ENCODE data around the gene IP6K1.

The IP6K1 gene

DNA sequence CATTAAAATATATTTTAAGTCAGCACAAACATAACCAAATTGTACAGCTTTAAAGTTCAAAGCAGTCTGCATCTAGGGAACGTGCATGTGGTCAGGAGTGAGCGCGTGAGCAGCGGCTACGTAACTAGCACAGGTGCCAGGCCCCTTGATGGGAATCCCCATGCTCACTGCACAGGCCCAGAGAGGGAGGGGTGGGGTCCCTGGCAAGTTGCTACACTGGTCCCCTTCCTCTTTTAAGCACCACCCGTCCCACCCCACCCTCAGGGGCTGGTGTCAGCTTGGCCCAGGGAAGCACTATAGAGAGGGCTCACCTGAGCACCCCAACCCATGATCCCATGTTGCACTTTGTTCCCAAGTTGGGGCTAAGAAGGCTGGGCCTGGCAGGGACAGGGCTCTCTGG is 61.8 kb downstream of the IP6K1 start:
- Histone ChIP-seq H3K27me3 (ENCODE audit: control insufficient read depth, insufficient read depth, low read length) (no peaks in the 10 kb centered on the region), H3K9ac (ENCODE audit: low read length) (peak overlapping the region; percentile 57), H3K4me1 (ENCODE audit: control insufficient read depth, insufficient read depth, low read length) (peaks cover 14% of the 10 kb centered on the region), H3K4me3 (ENCODE audit: low read length) (peak overlapping the region; percentile 81), H3K36me3 (ENCODE audit: control insufficient read depth, insufficient read depth, low read length) (peaks cover 29% of the 10 kb centered on the region), H3K27ac (ENCODE audit: low read depth, low read length) (peak overlapping the region; percentile 81)

DNA sequence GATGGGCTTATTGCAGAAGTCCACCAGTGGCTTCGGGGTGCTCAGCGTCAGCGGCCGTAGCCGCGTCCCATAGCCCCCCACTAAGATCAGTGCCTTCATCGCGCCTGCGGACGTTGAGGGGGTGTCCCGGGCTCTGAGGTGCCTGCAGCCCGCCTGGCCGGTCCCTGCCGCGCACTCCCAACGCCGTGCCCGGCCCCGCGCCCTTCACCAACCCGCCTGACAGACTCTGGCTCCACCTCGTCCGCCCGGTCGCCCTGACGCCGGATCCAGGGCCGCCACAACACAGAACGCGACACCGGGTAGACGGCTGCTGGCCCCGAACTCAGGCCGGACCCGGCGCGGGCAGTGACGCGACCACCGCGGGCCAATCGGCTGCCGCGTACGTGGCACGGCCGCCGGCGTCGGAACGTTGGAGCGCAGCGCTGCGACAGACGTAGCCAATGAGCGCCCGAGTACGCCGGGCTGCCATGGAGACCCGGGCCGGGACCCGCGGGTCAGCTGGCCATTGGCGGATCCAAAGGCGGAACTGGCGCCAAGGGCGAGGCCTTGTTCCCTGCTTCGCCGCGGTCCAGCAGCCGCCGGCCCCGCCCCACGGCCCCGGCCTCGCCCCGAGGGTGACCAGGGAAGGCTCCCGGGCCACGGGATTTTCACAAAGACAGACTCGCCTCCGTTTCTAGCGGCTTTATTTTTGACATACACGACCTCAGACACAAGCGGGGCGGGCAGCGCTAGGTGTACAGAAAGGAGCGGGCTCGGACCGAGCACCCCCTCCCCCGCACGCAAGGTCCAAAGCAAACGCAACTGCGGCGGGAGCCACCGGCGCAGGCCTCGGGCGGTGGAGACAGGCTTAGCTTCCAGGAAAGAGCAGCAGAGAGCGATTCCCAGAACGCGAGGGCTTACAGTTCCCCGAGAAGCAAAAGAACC is 62.5 kb downstream of the IP6K1 start, which contains the start of gene GMPPB:
Gene GMPPB (minus strand): TSS at position 324 of the 924 bp plus-strand sequence. CDS start 225 bp downstream, at position 99.
- Histone ChIP-seq H3K4me3 (ENCODE audit: low read length) (peak within 1 kb of the TSS; percentile 99), H3K9ac (ENCODE audit: low read length) (peak within 1 kb of the TSS; percentile 98), H3K4me1 (ENCODE audit: control insufficient read depth, insufficient read depth, low read length) (peaks cover 19% of the 10 kb centered on the region), H3K27me3 (ENCODE audit: control insufficient read depth, insufficient read depth, low read length) (no peaks in the 10 kb centered on the region), H3K27ac (ENCODE audit: low read depth, low read length) (peak within 1 kb of the TSS; percentile 88), H3K36me3 (ENCODE audit: control insufficient read depth, insufficient read depth, low read length) (peaks cover 29% of the 10 kb centered on the region)

DNA sequence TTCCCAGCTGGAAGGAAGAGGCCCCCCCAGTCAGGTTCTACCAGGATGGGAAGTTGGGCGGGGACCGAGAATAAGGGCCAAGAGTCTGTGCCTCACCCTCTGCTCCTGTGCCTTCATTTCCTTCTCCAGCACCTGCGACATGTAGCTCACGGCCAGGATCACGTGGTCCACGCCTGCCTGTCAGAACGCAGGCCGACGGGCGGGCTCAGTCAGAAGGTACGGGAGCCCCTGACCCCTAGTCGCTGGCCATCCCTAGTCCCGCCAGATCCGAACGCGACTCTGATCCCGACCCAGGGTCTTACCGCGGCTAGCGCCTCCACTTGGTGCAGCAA is 63.1 kb downstream of the IP6K1 start:
- peaks cover 29% of the 10 kb centered on the region for H3K36me3 ChIP-seq (ENCODE audit: control insufficient read depth, insufficient read depth, low read length)
- peak overlapping the region; percentile 98 for H3K9ac ChIP-seq (ENCODE audit: low read length)
- H3K4me3 ChIP-seq (ENCODE audit: low read length) = peak overlapping the region; percentile 99
- H3K27ac ChIP-seq (ENCODE audit: low read depth, low read length) = peak overlapping the region; percentile 88
- H3K4me1 ChIP-seq (ENCODE audit: control insufficient read depth, insufficient read depth, low read length) = peaks cover 22% of the 10 kb centered on the region
- H3K27me3 ChIP-seq (ENCODE audit: control insufficient read depth, insufficient read depth, low read length) = no peaks in the 10 kb centered on the region

- H3K4me1 ChIP-seq (ENCODE audit: control insufficient read depth, insufficient read depth, low read length) = peaks cover 22% of the 10 kb centered on the region
- H3K27ac ChIP-seq (ENCODE audit: low read depth, low read length) = no peak overlapping the region
- peak overlapping the region; percentile 98 for H3K9ac ChIP-seq (ENCODE audit: low read length)
- H3K36me3 ChIP-seq (ENCODE audit: control insufficient read depth, insufficient read depth, low read length) = peaks cover 26% of the 10 kb centered on the region
- H3K4me3 ChIP-seq (ENCODE audit: low read length) = peak overlapping the region; percentile 99
- no peaks in the 10 kb centered on the region for H3K27me3 ChIP-seq (ENCODE audit: control insufficient read depth, insufficient read depth, low read length)
These were observed 63.4 kb downstream of the IP6K1 start for GRCh38 chr3:49722896-49723295.

DNA sequence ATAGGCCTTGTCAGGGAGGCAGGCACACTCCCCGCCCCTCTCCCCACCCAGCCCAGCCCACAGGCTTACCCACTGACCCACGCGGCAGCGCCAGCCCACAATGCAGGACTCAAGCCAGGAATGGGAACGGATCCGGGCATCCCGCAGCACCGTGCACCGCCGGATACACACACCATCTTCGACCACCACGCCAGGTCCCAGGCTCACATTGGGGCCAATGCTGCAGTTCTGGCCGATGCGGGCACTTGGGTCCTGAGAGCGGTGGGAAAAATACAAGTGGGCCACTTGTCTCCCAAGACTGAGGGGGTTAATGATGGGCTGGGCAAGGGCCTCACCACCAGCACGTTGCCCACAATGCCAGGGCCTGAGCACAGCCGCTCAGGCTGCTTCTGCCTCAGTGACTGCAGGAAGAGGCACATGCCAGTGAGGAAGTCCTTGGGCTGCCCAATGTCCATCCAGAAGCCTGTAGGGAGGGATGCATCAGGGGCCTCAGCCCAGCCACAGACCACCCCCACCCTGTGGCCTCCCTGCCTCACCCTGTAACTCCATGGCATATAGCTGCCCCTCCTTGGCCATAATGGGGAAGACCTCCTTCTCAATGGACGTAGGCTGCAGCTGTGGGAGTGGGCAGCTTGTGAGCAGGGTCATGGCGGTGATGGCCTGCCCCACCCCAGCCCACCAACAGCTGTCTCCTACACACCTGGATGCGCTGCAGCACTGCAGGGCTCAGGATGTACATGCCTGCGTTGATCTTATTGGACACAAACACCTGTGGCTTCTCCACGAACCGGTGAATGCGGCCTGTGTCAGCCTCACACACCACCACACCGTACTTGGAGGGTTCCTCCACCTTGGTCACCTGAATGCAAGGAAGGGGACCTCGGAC is 64.2 kb downstream of the IP6K1 start:
- Histone ChIP-seq H3K9ac (ENCODE audit: low read length) (no peak overlapping the region), H3K27ac (ENCODE audit: low read depth, low read length) (no peak overlapping the region), H3K27me3 (ENCODE audit: control insufficient read depth, insufficient read depth, low read length) (no peaks in the 10 kb centered on the region), H3K4me3 (ENCODE audit: low read length) (peak overlapping the region; percentile 99), H3K36me3 (ENCODE audit: control insufficient read depth, insufficient read depth, low read length) (peaks cover 19% of the 10 kb centered on the region), H3K4me1 (ENCODE audit: control insufficient read depth, insufficient read depth, low read length) (peaks cover 22% of the 10 kb centered on the region)

DNA sequence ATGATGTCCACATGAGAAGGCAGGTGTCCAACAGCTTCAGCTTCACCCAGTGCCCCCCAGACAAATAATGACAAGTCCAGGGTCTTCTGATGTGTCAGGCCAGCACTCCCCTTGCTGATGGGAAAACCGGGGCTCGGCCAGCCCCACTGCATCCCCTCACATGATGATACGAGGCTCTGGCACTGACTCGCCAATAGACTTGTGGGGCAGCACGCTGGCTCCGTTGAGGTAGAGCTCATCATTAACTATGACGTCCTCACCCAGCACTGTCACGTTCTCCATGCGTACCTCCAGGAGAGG is 64.8 kb downstream of the IP6K1 start:
- H3K4me3 ChIP-seq (ENCODE audit: low read length) = no peak overlapping the region
- H3K27ac ChIP-seq (ENCODE audit: low read depth, low read length) = no peak overlapping the region
- peaks cover 22% of the 10 kb centered on the region for H3K4me1 ChIP-seq (ENCODE audit: control insufficient read depth, insufficient read depth, low read length)

GRCh38 chr3:49720855-49721595 is 65.3 kb downstream of the IP6K1 start:
- peaks cover 17% of the 10 kb centered on the region for H3K36me3 ChIP-seq (ENCODE audit: control insufficient read depth, insufficient read depth, low read length)
- H3K27me3 ChIP-seq (ENCODE audit: control insufficient read depth, insufficient read depth, low read length) = no peaks in the 10 kb centered on the region
- H3K4me1 ChIP-seq (ENCODE audit: control insufficient read depth, insufficient read depth, low read length) = peaks cover 22% of the 10 kb centered on the region
- no peak overlapping the region for H3K4me3 ChIP-seq (ENCODE audit: low read length)
- no peak overlapping the region for H3K9ac ChIP-seq (ENCODE audit: low read length)
- no peak overlapping the region for H3K27ac ChIP-seq (ENCODE audit: low read depth, low read length)

More for the DNA sequence above, 64.8 kb downstream of the IP6K1 start:
- H3K27me3 ChIP-seq (ENCODE audit: control insufficient read depth, insufficient read depth, low read length) = no peaks in the 10 kb centered on the region
- peaks cover 18% of the 10 kb centered on the region for H3K36me3 ChIP-seq (ENCODE audit: control insufficient read depth, insufficient read depth, low read length)
- no peak overlapping the region for H3K9ac ChIP-seq (ENCODE audit: low read length)

GRCh38 chr3:49719214-49719884 is 67.0 kb downstream of the IP6K1 start, which contains the start of gene AMIGO3:
Gene AMIGO3, minus strand, starts transcription at chr3:49719684. Its CDS starts 219 bp downstream, at chr3:49719465.
- no peak within 1 kb of the TSS for H3K9ac ChIP-seq (ENCODE audit: low read length)
- peak within 1 kb of the TSS; percentile 39 for H3K27ac ChIP-seq (ENCODE audit: low read depth, low read length)
- H3K4me1 ChIP-seq (ENCODE audit: control insufficient read depth, insufficient read depth, low read length) = peaks cover 18% of the 10 kb centered on the region
- peak within 1 kb of the TSS; percentile 86 for H3K4me3 ChIP-seq (ENCODE audit: low read length)
- peaks cover 18% of the 10 kb centered on the region for H3K36me3 ChIP-seq (ENCODE audit: control insufficient read depth, insufficient read depth, low read length)
- no peaks in the 10 kb centered on the region for H3K27me3 ChIP-seq (ENCODE audit: control insufficient read depth, insufficient read depth, low read length)

- Histone ChIP-seq H3K27ac (ENCODE audit: low read depth, low read length) (no peak overlapping the region), H3K4me3 (ENCODE audit: low read length) (peak overlapping the region; percentile 86), H3K4me1 (ENCODE audit: control insufficient read depth, insufficient read depth, low read length) (peaks cover 16% of the 10 kb centered on the region), H3K27me3 (ENCODE audit: control insufficient read depth, insufficient read depth, low read length) (no peaks in the 10 kb centered on the region), H3K9ac (ENCODE audit: low read length) (no peak overlapping the region), H3K36me3 (ENCODE audit: control insufficient read depth, insufficient read depth, low read length) (peaks cover 20% of the 10 kb centered on the region)
These were observed 67.5 kb downstream of the IP6K1 start for GRCh38 chr3:49718858-49719213.

- H3K4me3 ChIP-seq (ENCODE audit: low read length) = peak overlapping the region; percentile 86
- peaks cover 21% of the 10 kb centered on the region for H3K36me3 ChIP-seq (ENCODE audit: control insufficient read depth, insufficient read depth, low read length)
- no peak overlapping the region for H3K27ac ChIP-seq (ENCODE audit: low read depth, low read length)
- H3K27me3 ChIP-seq (ENCODE audit: control insufficient read depth, insufficient read depth, low read length) = no peaks in the 10 kb centered on the region
- peaks cover 16% of the 10 kb centered on the region for H3K4me1 ChIP-seq (ENCODE audit: control insufficient read depth, insufficient read depth, low read length)
- no peak overlapping the region for H3K9ac ChIP-seq (ENCODE audit: low read length)
These were observed 68.1 kb downstream of the IP6K1 start for GRCh38 chr3:49717959-49718857.

Data from rectal smooth muscle tissue (tissue), 1 donor.